Head of caudate nucleus (tissue), 42 donors: ENCODE data around the gene SCAMP5.

Source experiments
- DNase-seq, 42 donors: peaks; one replicate each; pipeline versions ENCODE4 v3.0.0 to v3.0.0-alpha.2; 2020 to 2021; ENCODE audit warnings: mixed read lengths in 7 of 42
- intact Hi-C: fragments of 100-400 bp; cut with DNase I; formaldehyde crosslinking; loops from one replicate; pipeline ENCODE4 v1.15.0; 2022

Gene SCAMP5

GRCh38 chr15:75036212-75036616 is 40.9 kb downstream of the SCAMP5 start:
- intact Hi-C loops = no loop called here
- DNase-seq = no peak

DNA sequence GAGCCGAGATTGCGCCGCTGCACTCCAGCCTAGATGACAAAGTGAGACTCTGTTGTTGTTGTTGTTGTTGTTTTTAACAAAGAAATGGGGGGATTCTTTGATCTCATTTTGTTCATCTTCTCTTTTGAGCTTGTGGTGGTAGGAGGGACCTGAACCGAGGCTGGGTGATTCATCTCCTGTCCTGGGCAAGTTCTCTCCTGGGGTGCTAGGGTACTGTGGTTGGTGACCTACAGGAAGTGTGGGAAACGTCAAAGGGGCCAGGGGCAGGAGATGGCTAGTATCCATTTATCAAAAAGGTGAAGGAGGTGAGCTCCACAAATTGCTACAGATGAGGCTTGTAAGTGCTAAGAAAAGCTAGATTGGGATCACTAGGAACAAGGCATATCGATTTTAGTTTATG is 42.3 kb downstream of the SCAMP5 start:
- intact Hi-C loops = no loop called here

GRCh38 chr15:75038231-75038630 is 42.9 kb downstream of the SCAMP5 start:
- DNase-seq = no peak
- intact Hi-C loops = no loop called here

More for the DNA sequence above, 42.3 kb downstream of the SCAMP5 start:
- no peak for DNase-seq

DNA sequence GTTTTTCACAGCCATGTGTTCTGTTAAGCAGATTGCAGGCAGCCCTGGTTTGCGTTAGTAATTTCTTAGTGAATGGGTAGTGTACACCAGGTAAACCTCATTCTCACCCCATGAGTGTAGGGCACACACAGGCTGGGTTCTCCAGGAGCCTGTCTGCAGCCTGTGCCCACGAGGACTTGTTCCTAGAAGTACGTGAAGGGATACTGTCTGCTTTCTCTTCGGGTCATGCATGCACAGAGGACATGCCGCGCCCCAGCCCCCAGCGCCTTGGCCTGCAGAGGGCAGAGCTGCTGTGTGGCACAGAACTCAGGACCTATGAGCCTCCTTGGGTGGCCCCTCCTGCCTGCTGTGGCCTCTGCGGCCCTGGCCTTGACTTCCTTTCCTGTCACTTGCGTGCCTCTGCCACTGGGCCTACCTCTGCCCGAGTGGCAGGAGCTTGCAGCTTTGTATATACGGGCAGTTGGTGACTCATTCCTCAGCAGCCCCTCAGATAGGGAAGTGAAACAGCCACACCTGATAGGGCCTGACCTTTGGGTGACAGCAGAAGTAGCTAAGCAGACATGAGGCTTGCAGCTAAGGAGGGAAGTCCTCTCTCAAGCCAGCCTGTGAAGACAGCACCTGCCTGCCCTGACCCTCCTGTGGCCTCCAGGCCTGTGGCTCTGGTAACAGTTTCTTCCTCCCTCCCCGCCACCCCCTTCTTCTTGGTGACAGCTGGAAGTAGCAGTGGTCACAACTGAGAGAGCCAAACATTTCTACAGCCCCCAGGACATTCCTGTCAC is 47.6 kb downstream of the SCAMP5 start:
- intact Hi-C loops = loop anchor here (5.0 kb wide), 1 partner anchor 159 kb away; the partner anchor contains the start of gene C15orf39
- DNase-seq = peak; percentile 47 to 85 (median 66)

DNA sequence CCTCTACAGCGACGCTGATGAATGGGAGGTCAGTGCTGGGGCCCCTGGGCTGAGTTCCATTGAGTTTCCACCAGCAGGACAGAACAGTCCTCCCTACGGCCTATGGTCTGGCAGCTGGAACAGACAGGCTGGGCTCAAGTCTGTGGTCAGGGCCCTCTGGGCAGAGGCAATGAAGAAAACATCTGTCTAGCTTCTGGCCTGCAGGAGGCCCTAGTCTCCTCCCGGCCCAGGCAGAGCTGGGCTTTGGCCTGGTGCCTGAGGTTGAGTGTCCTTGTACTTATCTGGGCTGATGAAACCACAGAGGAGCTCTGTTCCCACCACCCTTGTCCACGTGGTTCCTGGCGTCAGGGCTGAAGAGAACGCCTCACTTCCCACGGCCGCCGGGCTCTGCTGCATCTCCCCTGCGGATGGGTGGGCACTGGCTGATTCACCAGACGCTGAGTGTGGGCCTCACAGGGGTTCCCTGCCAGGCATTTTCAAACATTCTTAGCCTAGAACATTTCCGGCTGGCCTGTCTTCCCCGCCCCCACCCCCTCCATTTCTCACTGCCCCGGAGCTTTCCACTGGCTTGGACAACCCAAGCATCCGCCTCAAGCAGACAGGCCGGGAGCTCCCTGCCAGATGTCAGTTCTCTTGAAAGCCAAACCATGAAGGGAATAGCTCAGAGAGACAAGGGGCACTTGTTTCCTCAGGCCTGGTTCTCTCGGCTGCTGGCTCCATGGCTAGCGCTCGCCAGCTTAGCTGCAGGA is 48.3 kb downstream of the SCAMP5 start:
- intact Hi-C loops = loop anchor here (5.0 kb wide), 1 partner anchor 159 kb away; the partner anchor contains the start of gene C15orf39
- peak; percentile 80 to 97 (median 92) for DNase-seq

GRCh38 chr15:75044258-75044878 is 49.0 kb downstream of the SCAMP5 start:
- DNase-seq = no peak
- intact Hi-C loops = loop anchor here (5.0 kb wide), 1 partner anchor 158 kb away; the partner anchor contains the start of gene C15orf39

- intact Hi-C loops = no loop called here
- DNase-seq = no peak
Measured at GRCh38 chr15:75045332-75046015, 50.1 kb downstream of the SCAMP5 start.

DNA sequence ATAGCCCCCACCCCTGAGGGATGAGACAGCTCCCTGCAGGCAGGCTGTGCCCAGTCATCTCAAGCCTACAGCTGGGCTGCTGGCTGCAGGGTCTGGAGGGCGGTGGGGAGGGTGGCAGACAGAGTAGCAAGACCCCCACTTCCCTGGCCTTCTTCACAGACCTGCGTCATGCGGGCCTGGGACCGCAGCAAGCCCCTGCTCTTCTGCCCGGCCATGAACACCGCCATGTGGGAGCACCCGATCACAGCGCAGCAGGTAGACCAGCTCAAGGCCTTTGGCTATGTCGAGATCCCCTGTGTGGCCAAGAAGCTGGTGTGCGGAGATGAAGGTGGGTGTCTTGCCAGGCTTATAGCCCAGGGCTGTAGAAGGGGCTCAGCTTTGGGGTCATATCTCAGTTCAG is 53.0 kb downstream of the SCAMP5 start:
- DNase-seq = no peak
- intact Hi-C loops = no loop called here

GRCh38 chr15:75049392-75049791 is 54.0 kb downstream of the SCAMP5 start:
- intact Hi-C loops = no loop called here
- DNase-seq = peak; percentile 30 to 91 (median 74)

- DNase-seq = no peak
- intact Hi-C loops = no loop called here
Measured at GRCh38 chr15:75050283-75050682, 54.9 kb downstream of the SCAMP5 start.

GRCh38 chr15:75051191-75051608 is 55.8 kb downstream of the SCAMP5 start:
- no peak for DNase-seq
- intact Hi-C loops = no loop called here

DNA sequence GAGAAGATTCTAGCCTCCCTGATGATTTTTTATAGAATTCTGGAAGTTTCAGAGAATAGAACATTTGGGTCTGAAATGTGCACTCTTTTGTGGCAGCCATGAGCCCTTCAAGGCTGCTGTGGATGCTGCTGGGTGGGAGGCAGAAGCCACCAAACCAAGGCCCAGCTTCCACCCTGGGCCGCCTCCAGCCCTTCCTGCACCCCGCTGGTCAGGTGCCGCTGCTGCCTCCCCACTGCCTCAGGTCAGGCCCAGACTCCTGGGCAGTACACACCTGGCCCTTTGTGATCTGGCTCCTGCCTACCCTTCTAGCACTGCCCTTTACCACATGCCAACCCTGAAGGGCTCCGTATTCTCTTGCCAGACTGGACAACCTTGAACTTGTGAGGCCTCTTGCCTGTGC is 56.3 kb downstream of the SCAMP5 start:
- no peak for DNase-seq
- intact Hi-C loops = no loop called here

- no peak for DNase-seq
- intact Hi-C loops = no loop called here
Measured at GRCh38 chr15:75052972-75053747, 57.8 kb downstream of the SCAMP5 start.

DNA sequence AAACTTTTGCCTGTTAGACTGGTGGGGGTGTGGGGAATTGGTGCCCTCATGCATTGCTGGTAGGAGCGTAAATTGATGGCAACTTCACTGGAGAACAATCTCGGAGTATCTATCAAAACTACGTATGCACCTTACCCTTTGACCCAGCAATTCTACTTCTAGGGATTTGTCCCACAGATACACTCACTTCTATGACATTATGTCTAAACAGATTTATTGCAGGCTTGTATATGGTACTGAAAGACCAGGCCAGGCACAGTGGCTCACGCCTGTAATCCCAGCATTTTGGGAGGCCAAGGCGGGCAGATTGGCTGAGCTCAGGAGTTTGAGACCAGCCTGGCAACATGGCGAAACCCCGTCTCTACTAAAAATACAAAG is 58.4 kb downstream of the SCAMP5 start:
- intact Hi-C loops = no loop called here
- DNase-seq = no peak

GRCh38 chr15:75054172-75054897 is 59.0 kb downstream of the SCAMP5 start:
- intact Hi-C loops = no loop called here
- no peak for DNase-seq

GRCh38 chr15:75056036-75056435 is 60.7 kb downstream of the SCAMP5 start:
- intact Hi-C loops = no loop called here
- DNase-seq = no peak

DNA sequence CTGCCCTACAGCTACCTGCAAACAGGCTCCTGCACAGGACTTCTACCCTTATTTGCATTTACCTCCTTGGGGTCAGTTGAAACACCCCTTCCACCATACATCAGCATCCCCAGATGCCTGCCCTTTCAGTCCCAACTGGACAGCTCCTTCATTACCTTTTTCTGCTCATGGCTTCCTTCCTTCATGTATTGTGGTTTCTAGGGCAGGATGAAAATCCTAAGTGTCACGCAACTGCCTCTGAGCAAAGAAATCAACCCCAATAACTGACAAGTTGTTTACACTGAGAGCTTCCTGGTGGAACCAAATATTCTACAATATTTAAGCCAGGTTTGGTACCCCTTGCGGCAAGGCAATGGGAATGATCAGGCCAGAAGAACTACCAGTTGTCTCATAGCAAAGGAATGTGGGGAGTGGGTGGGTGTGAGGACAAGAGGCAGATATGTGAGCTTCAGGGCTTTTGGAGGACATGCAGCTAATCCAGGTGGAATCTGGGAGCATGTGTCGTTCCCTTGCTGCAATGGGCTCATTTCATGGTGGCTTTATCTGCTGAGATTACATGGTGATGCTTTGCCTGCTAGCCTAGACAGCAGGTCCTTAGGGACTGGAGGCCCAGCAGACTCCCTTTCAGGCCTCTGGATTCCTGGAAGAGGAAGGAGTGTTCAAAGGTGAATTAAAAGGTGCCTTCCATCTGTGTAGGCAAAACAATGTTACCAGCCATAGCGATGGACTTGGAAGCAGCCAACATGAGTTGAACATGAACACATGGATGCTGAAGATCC is 63.0 kb downstream of the SCAMP5 start:
- DNase-seq = no peak
- intact Hi-C loops = no loop called here
